H1 (cell line): Measurements from ENCODE around the gene TANC1. TPM values are rescaled to one million over a fixed set of nuclear protein-coding genes. Genes with fewer than 3 reads are reported as not detected.

Source experiments
- CHD1 ChIP-seq: IDR thresholded peaks from 2 replicates; pipeline ENCODE4 v1.6.1; 2012; ENCODE audit warnings: low read depth, low read length, improper control_type of control experiment
- JUND ChIP-seq: IDR thresholded peaks from 2 replicates; pipeline ENCODE4 v1.6.1; 2011; ENCODE audit warnings: mild to moderate bottlenecking, improper control_type of control experiment, low read length
- NANOG ChIP-seq: IDR thresholded peaks from 2 replicates; pipeline ENCODE4 v1.6.1; 2011; ENCODE audit warnings: low read length, low read depth, mild to moderate bottlenecking, inconsistent platforms; ENCODE audit not compliant: insufficient read depth, poor library complexity, severe bottlenecking
- ZNF274 ChIP-seq: IDR thresholded peaks from 2 replicates; pipeline ENCODE4 v1.7.0; 2012; ENCODE audit warnings: low read length, borderline replicate concordance; ENCODE audit errors: extremely low read depth
- polyA plus RNA-seq, 7 experiments: library from polyadenylated mRNA; depleted of rRNA in 3 of 7; stranded (reverse) in 5 of 7; unstranded in 2 of 7; fragments of >200 nt in 5 of 7; fragments of 200-250 nt in 2 of 7; gene quantifications; 1 replicate in 5 of 7; 2 replicates in 1 of 7; 4 replicates in 1 of 7; pipeline versions ENCODE4 v1.2.1 to v1.2.3, GENCODE V29; 2011 to 2013; ENCODE audit warnings: missing spikeins in 2 of 7, mixed read lengths in 2 of 7
- total RNA-seq: library from RNA; stranded (reverse); fragmentation: NEBNext Ultra II Directional; extraction: Animal tissue kit (Norgen Biotek cat#: 25700); gene quantifications from 2 replicates; pipeline ENCODE4 v1.2.1, GENCODE V29; 2021

Gene TANC1
- total and polyA plus RNA-seq, 2 of the 8 experiments (the other 6 are each of a cell fraction or from before 2014, with no cell fraction given): 4.1 to 7.6 TPM

DNA sequence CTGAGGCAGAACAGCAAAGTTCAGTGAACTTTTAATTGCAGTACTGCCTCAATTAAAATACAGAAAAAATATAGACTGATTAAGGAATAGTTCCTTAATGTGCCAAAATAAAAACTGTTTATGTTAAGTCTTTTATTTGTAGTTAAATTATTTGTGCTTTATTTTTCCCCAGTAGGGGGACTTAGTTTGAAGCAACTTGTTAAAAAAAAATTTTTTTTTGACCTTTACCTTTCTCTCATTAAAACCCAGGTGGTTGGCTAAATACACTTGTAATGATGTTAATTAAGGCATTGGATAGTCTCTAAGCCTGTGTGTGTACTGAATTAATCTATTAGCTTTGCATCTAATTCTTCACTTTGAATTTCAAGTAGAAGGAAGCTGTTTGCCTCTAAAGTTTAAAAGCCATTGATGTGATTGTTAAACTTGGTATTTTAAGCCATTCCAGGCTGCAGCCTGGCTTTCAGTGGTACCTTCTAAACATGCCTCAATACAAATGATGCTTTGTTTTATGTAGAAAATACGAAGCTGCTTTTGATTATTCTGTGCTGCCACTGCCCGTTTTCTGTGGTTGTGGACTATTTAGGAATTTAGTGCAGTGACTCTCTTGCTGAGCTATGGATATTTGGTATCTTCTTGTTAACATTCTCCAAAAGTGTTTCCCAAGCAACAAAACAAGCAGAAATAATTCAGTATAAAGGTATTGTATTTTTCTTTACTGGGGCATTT is 102.9 kb downstream of the TANC1 start (continued):
- TF ChIP-seq JUND (no peak), ZNF274 (no peak), NANOG (no peak), CHD1 (no peak)
